BJ (cell line): ENCODE measurements around the gene S100A1. TPM values are rescaled to one million over a fixed set of nuclear protein-coding genes. Genes with fewer than 3 reads are reported as not detected.

Source experiments
- CTCF ChIA-PET: fragments of 350-600 bp; formaldehyde crosslinking; extraction: SDS; loops from one replicate; lab custom pipeline; 2021; ENCODE audit warnings: antibody characterized with exemption, inconsistent platforms; lab: Yijun Ruan, JAX
- POLR2A ChIA-PET: fragments of 300-600 bp; sonication (Branson Sonifier 250); formaldehyde crosslinking; extraction: SDS; loops from one replicate; lab custom pipeline; 2021; ENCODE audit warnings: antibody characterized with exemption; lab: Charles Lee
- DNase-seq: peaks from one replicate; pipeline ENCODE4 v3.0.0-alpha.2; 2011; ENCODE audit warnings: low read depth
- H3K27me3 ChIP-seq: 2 replicates; pipeline ENCODE4 v1.6.0; 2011; ENCODE audit warnings: low read length; ENCODE audit not compliant: control insufficient read depth, insufficient read depth
- H3K36me3 ChIP-seq: 2 replicates; pipeline ENCODE4 v1.5.1; 2011; ENCODE audit warnings: low read length; ENCODE audit not compliant: control insufficient read depth, insufficient read depth
- H3K4me3 ChIP-seq: 2 replicates; pipeline ENCODE4 v1.5.1; 2011; ENCODE audit warnings: low read depth, mild to moderate bottlenecking, control low read depth, low read length
- CTCF ChIP-seq: IDR thresholded peaks from 2 replicates; pipeline ENCODE4 v1.5.1; 2011; ENCODE audit warnings: low read depth, mild to moderate bottlenecking, control low read depth, inconsistent platforms, low read length, moderate library complexity; ENCODE audit not compliant: insufficient read depth
- polyA plus RNA-seq: library from polyadenylated mRNA; depleted of rRNA; stranded (reverse); fragments of >200 nt; gene quantifications from 2 replicates; pipeline ENCODE4 v1.2.3, GENCODE V29; 2011

Gene S100A1
- polyA plus RNA-seq, 1 experiment, result 0.71 TPM

GRCh38 chr1:153652805-153653500 is 24.7 kb downstream of the S100A1 start:
- TF ChIP-seq CTCF, result no peak
- Histone ChIP-seq H3K36me3 (no peaks in the 10 kb centered on the region), H3K27me3 (no peaks in the 10 kb centered on the region), H3K4me3 (no peak overlapping the region)
- ChIA-PET CTCF (interaction anchor here (0.9 to 1.3 kb wide), 2 partner anchors 13 to 81 kb away, joined by 3 to 5 read pairs; no protein-coding TSS in a partner anchor), POLR2A (no interaction called here)
- DNase-seq, result no peak

GRCh38 chr1:153655333-153655732 is 27.1 kb downstream of the S100A1 start:
- no peak for DNase-seq
- Histone ChIP-seq H3K27me3 (no peaks in the 10 kb centered on the region), H3K36me3 (no peaks in the 10 kb centered on the region), H3K4me3 (no peak overlapping the region)
- ChIA-PET POLR2A (no interaction called here), CTCF (interaction anchor here (2.2 kb wide), 1 partner anchor 28 kb away, joined by 8 read pairs; the partner anchor contains the start of gene S100A13)
- TF ChIP-seq CTCF, result no peak

GRCh38 chr1:153658400-153659174 is 30.4 kb downstream of the S100A1 start, which contains the start of gene SNAPIN:
SNAPIN (plus strand) TSS chr1:153658703; CDS start chr1:153658744, 41 bp downstream.
- POLR2A ChIA-PET, result no interaction called here
- CTCF ChIA-PET, result interaction anchor here (1.0 to 1.3 kb wide), 2 partner anchors 13 to 19 kb away, joined by 3 read pairs; no protein-coding TSS in a partner anchor

GRCh38 chr1:153659175-153659534 is 30.9 kb downstream of the S100A1 start:
- peak overlapping the region; percentile 85 for H3K4me3 ChIP-seq
- no peaks in the 10 kb centered on the region for H3K27me3 ChIP-seq
- TF ChIP-seq CTCF, result no peak
- DNase-seq, result no peak
- peaks cover 11% of the 10 kb centered on the region for H3K36me3 ChIP-seq
- CTCF ChIA-PET, result interaction anchor here (1.0 kb wide), 1 partner anchor 18 kb away, joined by 3 read pairs; no protein-coding TSS in a partner anchor
- POLR2A ChIA-PET, result no interaction called here

More at GRCh38 chr1:153658400-153659174, 30.4 kb downstream of the S100A1 start, which contains the start of gene SNAPIN:
- no peak for DNase-seq
- peak; percentile 26 for TF ChIP-seq CTCF
- Histone ChIP-seq H3K4me3 (peak within 1 kb of the TSS; percentile 85), H3K27me3 (no peaks in the 10 kb centered on the region), H3K36me3 (peaks cover 11% of the 10 kb centered on the region)

GRCh38 chr1:153659656-153660055 is 31.4 kb downstream of the S100A1 start:
- Histone ChIP-seq H3K36me3 (peaks cover 11% of the 10 kb centered on the region), H3K27me3 (no peaks in the 10 kb centered on the region), H3K4me3 (peak overlapping the region; percentile 85; the same call in 1 of the 2 replicates)
- no peak for TF ChIP-seq CTCF
- CTCF ChIA-PET, result interaction anchor here (1.0 kb wide), 1 partner anchor 18 kb away, joined by 3 read pairs; no protein-coding TSS in a partner anchor
- POLR2A ChIA-PET, result no interaction called here
- DNase-seq, result no peak
